ENCODE results near the gene CLASP1. TPM values are rescaled to one million over a fixed set of nuclear protein-coding genes. Genes with fewer than 3 reads are reported as not detected.
"Not testable (repeated sequence)": the region's sequence is repeated elsewhere in the genome, so short reads cannot be mapped to it uniquely, and the experiment has no call there.

The CLASP1 gene
- total and polyA plus RNA-seq, 7 donors: 2.4 to 117 (median 53.9) TPM

GRCh38 chr2:121298476-121298875 is 350.8 kb downstream of the CLASP1 start:
- intact Hi-C loops (cut with DNase I): no loop called here
- Histone ChIP-seq H3K36me3 (no peaks in the 10 kb centered on the region), H3K9me3 (no peaks in the 10 kb centered on the region), H3K27me3 (no peaks in the 10 kb centered on the region), H3K4me1 (no peaks in the 10 kb centered on the region), H3K4me3 (no peak overlapping the region), H3K27ac (no peak overlapping the region)
- TF ChIP-seq POLR2A (IDR thresholded peaks at IDR 0.05) (no peak), CTCF (IDR thresholded peaks at IDR 0.05) (no peak), EP300 (IDR thresholded peaks at IDR 0.05) (no peak)
- no peak for DNase-seq
- 88 to 93% methylated on average over 12 of the region's 12 CpGs for WGBS, 2 donors

- H3K9me3 ChIP-seq; H3K4me3 ChIP-seq; intact Hi-C loops (cut with DNase I); H3K36me3 ChIP-seq; H3K27me3 ChIP-seq; H3K27ac ChIP-seq; H3K4me1 ChIP-seq; DNase-seq: not testable (repeated sequence)
- WGBS, 2 donors: 88 to 91% methylated on average over 5 of the region's 5 CpGs
These were observed 351.4 kb downstream of the CLASP1 start for GRCh38 chr2:121297866-121298265.

GRCh38 chr2:121297217-121297830 is 351.9 kb downstream of the CLASP1 start:
- intact Hi-C loops (cut with DNase I): no loop called here
- H3K36me3 ChIP-seq: no peaks in the 10 kb centered on the region
- H3K27ac ChIP-seq: no peak overlapping the region
- TF ChIP-seq EP300 (IDR thresholded peaks at IDR 0.05): no peak
- TF ChIP-seq POLR2A (IDR thresholded peaks at IDR 0.05): no peak
- TF ChIP-seq POLR2AphosphoS5 (IDR thresholded peaks at IDR 0.05): no peak
- TF ChIP-seq CTCF (IDR thresholded peaks at IDR 0.05): peak in 2 of 4 experiments; percentile 18 to 21
- no peaks in the 10 kb centered on the region for H3K9me3 ChIP-seq
- no peak overlapping the region for H3K4me3 ChIP-seq
- H3K27me3 ChIP-seq: no peaks in the 10 kb centered on the region
- no peak for DNase-seq
- no peaks in the 10 kb centered on the region for H3K4me1 ChIP-seq
- 50 to 54% methylated on average over 9 of the region's 9 CpGs for WGBS, 2 donors

- Histone ChIP-seq H3K27ac (no peak overlapping the region), H3K9me3 (no peaks in the 10 kb centered on the region), H3K4me1 (no peaks in the 10 kb centered on the region), H3K36me3 (no peaks in the 10 kb centered on the region), H3K4me3 (no peak overlapping the region), H3K27me3 (no peaks in the 10 kb centered on the region)
- 91 to 95% methylated on average over 7 of the region's 7 CpGs for WGBS, 2 donors
- DNase-seq: no peak
- intact Hi-C loops (cut with DNase I): no loop called here
- TF ChIP-seq CTCF (IDR thresholded peaks at IDR 0.05): no peak
- no peak for TF ChIP-seq POLR2A (IDR thresholded peaks at IDR 0.05)
- TF ChIP-seq EP300 (IDR thresholded peaks at IDR 0.05): no peak
- TF ChIP-seq POLR2AphosphoS5 (IDR thresholded peaks at IDR 0.05): no peak
These were observed 353.2 kb downstream of the CLASP1 start for GRCh38 chr2:121295911-121296650.

GRCh38 chr2:121294881-121295840 is 354.1 kb downstream of the CLASP1 start:
- intact Hi-C loops (cut with DNase I): no loop called here
- no peaks in the 10 kb centered on the region for H3K4me1 ChIP-seq

More at GRCh38 chr2:121294881-121295840, 354.1 kb downstream of the CLASP1 start:
- Histone ChIP-seq H3K36me3 (no peaks in the 10 kb centered on the region), H3K9me3 (no peaks in the 10 kb centered on the region), H3K27me3 (no peaks in the 10 kb centered on the region), H3K4me3 (no peak overlapping the region), H3K27ac (no peak overlapping the region)
- TF ChIP-seq POLR2A (IDR thresholded peaks at IDR 0.05): no peak
- no peak for TF ChIP-seq EP300 (IDR thresholded peaks at IDR 0.05)
- no peak for TF ChIP-seq POLR2AphosphoS5 (IDR thresholded peaks at IDR 0.05)
- no peak for TF ChIP-seq CTCF (IDR thresholded peaks at IDR 0.05)
- no peak for DNase-seq
- 80 to 89% methylated on average over 9 of the region's 9 CpGs for WGBS, 2 donors

Data from sigmoid colon (tissue), 7 donors.